HepG2 (cell line): ENCODE measurements around the gene HEBP1. TPM values are rescaled to one million over a fixed set of nuclear protein-coding genes. Genes with fewer than 3 reads are reported as not detected.

ENCODE experiments used
- CEBPB ChIP-seq: IDR thresholded peaks from 2 replicates; pipeline ENCODE4 v1.6.1; 2011; ENCODE audit warnings: low read depth, low read length, improper control_type of control experiment, borderline replicate concordance
- GATAD1 ChIP-seq: IDR thresholded peaks from 2 replicates; pipeline ENCODE4 v1.6.1; 2016; ENCODE audit warnings: missing genetic modification reagents, missing compliant biosample characterization
- NFE2L1 ChIP-seq: sonication (generic); formaldehyde crosslinking; IDR thresholded peaks from 2 replicates; pipeline ENCODE4 v1.4.0; 2020; ENCODE audit warnings: missing genetic modification reagents, mild to moderate bottlenecking, borderline replicate concordance
- NRL ChIP-seq: sonication (generic); formaldehyde crosslinking; IDR thresholded peaks from 2 replicates; pipeline ENCODE4 v1.5.0; 2020; ENCODE audit warnings: missing genetic modification reagents, mild to moderate bottlenecking, moderate library complexity, borderline replicate concordance
- PITX1 ChIP-seq: sonication (generic); formaldehyde crosslinking; IDR thresholded peaks from 2 replicates; pipeline ENCODE4 v1.5.1; 2020; ENCODE audit warnings: mild to moderate bottlenecking, missing genetic modification reagents
- SNAI1 ChIP-seq: sonication (generic); formaldehyde crosslinking; IDR thresholded peaks from 2 replicates; pipeline ENCODE4 v1.5.0; 2020; ENCODE audit warnings: mild to moderate bottlenecking, missing genetic modification reagents, borderline replicate concordance
- ZFY ChIP-seq: sonication (generic); formaldehyde crosslinking; IDR thresholded peaks from 2 replicates; pipeline ENCODE4 v1.4.0; 2020; ENCODE audit warnings: missing genetic modification reagents
- ZNF792 ChIP-seq: IDR thresholded peaks from 2 replicates; pipeline ENCODE4 v1.6.1; 2016
- polyA plus RNA-seq, 8 experiments: library from polyadenylated mRNA; depleted of rRNA in 3 of 8; stranded (reverse) in 7 of 8; unstranded in 1 of 8; fragments of >200 nt; fragmentation: Illumina TruSeq in 4 of 8; extraction: Trizol in 4 of 8; gene quantifications; 2 replicates each; pipeline versions ENCODE4 v1.2.1 to v1.2.3, GENCODE V29; 2011 to 2016; ENCODE audit warnings: low read depth in 4 of 8, missing spikeins in 1 of 8, mixed read lengths in 1 of 8; ENCODE audit not compliant: insufficient read depth in 1 of 8
- total RNA-seq, 5 experiments: library from RNA; depleted of rRNA; stranded (reverse); fragments of >200 nt; fragmentation: Illumina TruSeq; extraction: Trizol; gene quantifications; 2 replicates each; pipeline ENCODE4 v1.2.3, GENCODE V29; 2016; ENCODE audit warnings: low read depth in 1 of 5
- TF ChIP-seq, protein P1 (sequence below): IDR thresholded peaks from 2 replicates; pipeline ENCODE4 v1.6.1; 2016
- TF ChIP-seq, protein P2 (sequence below): sonication (generic); formaldehyde crosslinking; IDR thresholded peaks from 2 replicates; pipeline ENCODE4 v1.4.0; 2020; ENCODE audit warnings: missing genetic modification reagents, mild to moderate bottlenecking, borderline replicate concordance
- TF ChIP-seq, protein P3 (sequence below): sonication (generic); formaldehyde crosslinking; IDR thresholded peaks from 2 replicates; pipeline ENCODE4 v1.8.0; 2022; ENCODE audit warnings: missing genetic modification reagents, low read depth, mild to moderate bottlenecking, borderline replicate concordance
- TF ChIP-seq, protein P4 (sequence below): sonication (generic); formaldehyde crosslinking; IDR thresholded peaks from 2 replicates; pipeline ENCODE4 v1.5.0; 2020; ENCODE audit warnings: missing genetic modification reagents

Gene HEBP1
- total and polyA plus RNA-seq, 2 of the 13 experiments (the other 11 are each of a cell fraction or from before 2014, with no cell fraction given), result 7.8 to 9.4 TPM

DNA sequence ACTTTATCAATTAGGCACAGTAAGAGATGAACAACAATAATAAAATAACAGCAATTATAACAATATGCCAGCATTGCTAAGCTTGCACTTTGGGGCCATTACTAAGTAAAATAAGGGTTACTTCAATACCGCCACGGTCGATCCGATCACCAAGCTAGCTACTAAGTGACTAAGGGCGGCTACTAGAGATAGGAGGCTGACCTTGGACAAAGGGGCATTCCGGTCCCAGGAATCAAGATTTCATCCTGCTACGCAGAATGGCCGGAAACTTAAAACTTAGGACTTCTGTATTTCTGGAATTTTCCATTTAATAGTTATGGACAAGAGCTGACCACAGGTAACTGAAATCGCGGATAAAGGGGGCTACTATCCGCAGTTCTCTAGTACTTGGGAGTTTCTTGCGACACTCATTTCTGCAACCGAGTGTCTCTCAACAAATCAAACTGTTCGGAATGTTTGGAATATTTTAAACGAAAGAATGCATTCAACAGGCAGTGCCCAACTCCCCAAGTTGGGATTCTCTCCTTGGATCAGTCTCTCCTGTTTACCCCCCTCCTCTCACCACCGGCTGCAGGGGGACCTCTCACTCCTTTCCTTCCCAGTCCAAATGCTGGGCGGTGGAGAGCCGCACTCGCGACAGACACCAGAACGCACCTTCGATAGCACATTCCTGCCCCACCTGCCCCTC lies 650 bp downstream of the HEBP1 start (continued):
- TF ChIP-seq, protein P1, sequence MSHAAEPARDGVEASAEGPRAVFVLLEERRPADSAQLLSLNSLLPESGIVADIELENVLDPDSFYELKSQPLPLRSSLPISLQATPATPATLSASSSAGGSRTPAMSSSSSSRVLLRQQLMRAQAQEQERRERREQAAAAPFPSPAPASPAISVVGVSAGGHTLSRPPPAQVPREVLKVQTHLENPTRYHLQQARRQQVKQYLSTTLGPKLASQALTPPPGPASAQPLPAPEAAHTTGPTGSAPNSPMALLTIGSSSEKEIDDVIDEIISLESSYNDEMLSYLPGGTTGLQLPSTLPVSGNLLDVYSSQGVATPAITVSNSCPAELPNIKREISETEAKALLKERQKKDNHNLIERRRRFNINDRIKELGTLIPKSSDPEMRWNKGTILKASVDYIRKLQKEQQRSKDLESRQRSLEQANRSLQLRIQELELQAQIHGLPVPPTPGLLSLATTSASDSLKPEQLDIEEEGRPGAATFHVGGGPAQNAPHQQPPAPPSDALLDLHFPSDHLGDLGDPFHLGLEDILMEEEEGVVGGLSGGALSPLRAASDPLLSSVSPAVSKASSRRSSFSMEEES (CRISPR knock-in tag), result no peak
- TF ChIP-seq, protein P2, sequence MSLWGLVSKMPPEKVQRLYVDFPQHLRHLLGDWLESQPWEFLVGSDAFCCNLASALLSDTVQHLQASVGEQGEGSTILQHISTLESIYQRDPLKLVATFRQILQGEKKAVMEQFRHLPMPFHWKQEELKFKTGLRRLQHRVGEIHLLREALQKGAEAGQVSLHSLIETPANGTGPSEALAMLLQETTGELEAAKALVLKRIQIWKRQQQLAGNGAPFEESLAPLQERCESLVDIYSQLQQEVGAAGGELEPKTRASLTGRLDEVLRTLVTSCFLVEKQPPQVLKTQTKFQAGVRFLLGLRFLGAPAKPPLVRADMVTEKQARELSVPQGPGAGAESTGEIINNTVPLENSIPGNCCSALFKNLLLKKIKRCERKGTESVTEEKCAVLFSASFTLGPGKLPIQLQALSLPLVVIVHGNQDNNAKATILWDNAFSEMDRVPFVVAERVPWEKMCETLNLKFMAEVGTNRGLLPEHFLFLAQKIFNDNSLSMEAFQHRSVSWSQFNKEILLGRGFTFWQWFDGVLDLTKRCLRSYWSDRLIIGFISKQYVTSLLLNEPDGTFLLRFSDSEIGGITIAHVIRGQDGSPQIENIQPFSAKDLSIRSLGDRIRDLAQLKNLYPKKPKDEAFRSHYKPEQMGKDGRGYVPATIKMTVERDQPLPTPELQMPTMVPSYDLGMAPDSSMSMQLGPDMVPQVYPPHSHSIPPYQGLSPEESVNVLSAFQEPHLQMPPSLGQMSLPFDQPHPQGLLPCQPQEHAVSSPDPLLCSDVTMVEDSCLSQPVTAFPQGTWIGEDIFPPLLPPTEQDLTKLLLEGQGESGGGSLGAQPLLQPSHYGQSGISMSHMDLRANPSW (CRISPR knock-in tag), result no peak
- TF ChIP-seq GATAD1 (CRISPR knock-in tag), result 0 out of 2 replicates have a peak, but pooled peaks have one; percentile 6
- TF ChIP-seq CEBPB, result 0 out of 2 replicates have a peak, but pooled peaks have one; percentile 10
- no peak for TF ChIP-seq PITX1
- TF ChIP-seq, protein P3, sequence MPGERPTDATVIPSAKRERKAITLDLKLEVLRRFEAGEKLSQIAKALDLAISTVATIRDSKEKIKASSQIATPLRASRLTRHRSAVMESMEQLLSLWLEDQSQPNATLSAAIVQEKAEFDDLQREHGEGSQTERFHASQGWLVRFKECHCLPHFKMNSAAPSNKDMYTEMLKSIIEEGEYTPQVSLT (CRISPR knock-in tag), result no peak
- no peak for TF ChIP-seq SNAI1 (CRISPR knock-in tag)
- TF ChIP-seq, protein P4, sequence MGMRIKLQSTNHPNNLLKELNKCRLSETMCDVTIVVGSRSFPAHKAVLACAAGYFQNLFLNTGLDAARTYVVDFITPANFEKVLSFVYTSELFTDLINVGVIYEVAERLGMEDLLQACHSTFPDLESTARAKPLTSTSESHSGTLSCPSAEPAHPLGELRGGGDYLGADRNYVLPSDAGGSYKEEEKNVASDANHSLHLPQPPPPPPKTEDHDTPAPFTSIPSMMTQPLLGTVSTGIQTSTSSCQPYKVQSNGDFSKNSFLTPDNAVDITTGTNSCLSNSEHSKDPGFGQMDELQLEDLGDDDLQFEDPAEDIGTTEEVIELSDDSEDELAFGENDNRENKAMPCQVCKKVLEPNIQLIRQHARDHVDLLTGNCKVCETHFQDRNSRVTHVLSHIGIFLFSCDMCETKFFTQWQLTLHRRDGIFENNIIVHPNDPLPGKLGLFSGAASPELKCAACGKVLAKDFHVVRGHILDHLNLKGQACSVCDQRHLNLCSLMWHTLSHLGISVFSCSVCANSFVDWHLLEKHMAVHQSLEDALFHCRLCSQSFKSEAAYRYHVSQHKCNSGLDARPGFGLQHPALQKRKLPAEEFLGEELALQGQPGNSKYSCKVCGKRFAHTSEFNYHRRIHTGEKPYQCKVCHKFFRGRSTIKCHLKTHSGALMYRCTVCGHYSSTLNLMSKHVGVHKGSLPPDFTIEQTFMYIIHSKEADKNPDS (CRISPR knock-in tag), result peak; percentile 51; the same call in 1 of the 2 replicates
- TF ChIP-seq ZFY (CRISPR knock-in tag), result no peak
- peak; percentile 100 for TF ChIP-seq ZNF792 (CRISPR knock-in tag)
- TF ChIP-seq NFE2L1 (CRISPR knock-in tag), result no peak
- TF ChIP-seq NRL (CRISPR knock-in tag), result 0 out of 2 replicates have a peak, but pooled peaks have one; percentile 25
